ENCODE measurements around the gene BBS5.
A peak's percentile ranks its signal among the peaks of the same experiment; 100 is the strongest.
"Not testable (repeated sequence)": the region's sequence is repeated elsewhere in the genome, so short reads cannot be mapped to it uniquely, and the experiment has no call there.

Gene BBS5

GRCh38 chr2:169479257-169480078, at the start of gene BBS5:
Gene BBS5, plus strand, starts transcription at chr2:169479494. Its CDS starts 60 bp downstream, at chr2:169479554.
- DNase-seq = peak; percentile 38

- not testable (repeated sequence) for DNase-seq
These were observed 47.5 kb upstream of the BBS5 start for GRCh38 chr2:169431772-169432171.

- not testable (repeated sequence) for DNase-seq
These were observed 45.1 kb upstream of the BBS5 start for GRCh38 chr2:169434236-169434635.

- DNase-seq = no peak
These were observed 40.7 kb upstream of the BBS5 start for GRCh38 chr2:169438466-169439072.

- no peak for DNase-seq
These were observed 39.4 kb upstream of the BBS5 start for GRCh38 chr2:169439900-169440299.

- DNase-seq = no peak
These were observed 32.8 kb upstream of the BBS5 start for GRCh38 chr2:169446452-169446851.

GRCh38 chr2:169448316-169448715, 31.0 kb upstream of the BBS5 start:
- no peak for DNase-seq

- no peak for DNase-seq
These were observed 30.4 kb upstream of the BBS5 start for GRCh38 chr2:169448865-169449264.

- peak; percentile 4 for DNase-seq
These were observed 27.2 kb upstream of the BBS5 start for GRCh38 chr2:169452080-169452479.

GRCh38 chr2:169453044-169453443, 26.2 kb upstream of the BBS5 start:
- not testable (repeated sequence) for DNase-seq

GRCh38 chr2:169461143-169461542, 18.2 kb upstream of the BBS5 start:
- DNase-seq = no peak

GRCh38 chr2:169462896-169463695, 16.2 kb upstream of the BBS5 start:
- peak; percentile 86 for DNase-seq

GRCh38 chr2:169464466-169464865, 14.8 kb upstream of the BBS5 start:
- DNase-seq = no peak

- DNase-seq = peak; percentile 32
These were observed 14.4 kb upstream of the BBS5 start for GRCh38 chr2:169464882-169465281.

- no peak for DNase-seq
These were observed 10.5 kb upstream of the BBS5 start for GRCh38 chr2:169468841-169469240.

- DNase-seq = no peak
These were observed 9.2 kb upstream of the BBS5 start for GRCh38 chr2:169469952-169470572.

- no peak for DNase-seq
These were observed 7.0 kb upstream of the BBS5 start for GRCh38 chr2:169472249-169472648.

- no peak for DNase-seq
These were observed 2.8 kb upstream of the BBS5 start for GRCh38 chr2:169476459-169476858.

GRCh38 chr2:169478339-169478738, 955 bp upstream of the BBS5 start:
- no peak for DNase-seq

- DNase-seq = no peak
These were observed 493 bp upstream of the BBS5 start for GRCh38 chr2:169478745-169479256.

GRCh38 chr2:169480079-169480465, 778 bp downstream of the BBS5 start:
- no peak for DNase-seq

GRCh38 chr2:169485650-169486138, 6.4 kb downstream of the BBS5 start:
- no peak for DNase-seq

- no peak for DNase-seq
These were observed 7.2 kb downstream of the BBS5 start for GRCh38 chr2:169486487-169486886.
